Measurements from ENCODE around the gene ALPK3. TPM values are rescaled to one million over a fixed set of nuclear protein-coding genes. Genes with fewer than 3 reads are reported as not detected.

Gene ALPK3, protein sequence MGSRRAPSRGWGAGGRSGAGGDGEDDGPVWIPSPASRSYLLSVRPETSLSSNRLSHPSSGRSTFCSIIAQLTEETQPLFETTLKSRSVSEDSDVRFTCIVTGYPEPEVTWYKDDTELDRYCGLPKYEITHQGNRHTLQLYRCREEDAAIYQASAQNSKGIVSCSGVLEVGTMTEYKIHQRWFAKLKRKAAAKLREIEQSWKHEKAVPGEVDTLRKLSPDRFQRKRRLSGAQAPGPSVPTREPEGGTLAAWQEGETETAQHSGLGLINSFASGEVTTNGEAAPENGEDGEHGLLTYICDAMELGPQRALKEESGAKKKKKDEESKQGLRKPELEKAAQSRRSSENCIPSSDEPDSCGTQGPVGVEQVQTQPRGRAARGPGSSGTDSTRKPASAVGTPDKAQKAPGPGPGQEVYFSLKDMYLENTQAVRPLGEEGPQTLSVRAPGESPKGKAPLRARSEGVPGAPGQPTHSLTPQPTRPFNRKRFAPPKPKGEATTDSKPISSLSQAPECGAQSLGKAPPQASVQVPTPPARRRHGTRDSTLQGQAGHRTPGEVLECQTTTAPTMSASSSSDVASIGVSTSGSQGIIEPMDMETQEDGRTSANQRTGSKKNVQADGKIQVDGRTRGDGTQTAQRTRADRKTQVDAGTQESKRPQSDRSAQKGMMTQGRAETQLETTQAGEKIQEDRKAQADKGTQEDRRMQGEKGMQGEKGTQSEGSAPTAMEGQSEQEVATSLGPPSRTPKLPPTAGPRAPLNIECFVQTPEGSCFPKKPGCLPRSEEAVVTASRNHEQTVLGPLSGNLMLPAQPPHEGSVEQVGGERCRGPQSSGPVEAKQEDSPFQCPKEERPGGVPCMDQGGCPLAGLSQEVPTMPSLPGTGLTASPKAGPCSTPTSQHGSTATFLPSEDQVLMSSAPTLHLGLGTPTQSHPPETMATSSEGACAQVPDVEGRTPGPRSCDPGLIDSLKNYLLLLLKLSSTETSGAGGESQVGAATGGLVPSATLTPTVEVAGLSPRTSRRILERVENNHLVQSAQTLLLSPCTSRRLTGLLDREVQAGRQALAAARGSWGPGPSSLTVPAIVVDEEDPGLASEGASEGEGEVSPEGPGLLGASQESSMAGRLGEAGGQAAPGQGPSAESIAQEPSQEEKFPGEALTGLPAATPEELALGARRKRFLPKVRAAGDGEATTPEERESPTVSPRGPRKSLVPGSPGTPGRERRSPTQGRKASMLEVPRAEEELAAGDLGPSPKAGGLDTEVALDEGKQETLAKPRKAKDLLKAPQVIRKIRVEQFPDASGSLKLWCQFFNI (N-terminal part only)
- polyA plus RNA-seq (ENCODE audit: insufficient read depth in 1 of 5, insufficient read length in 5 of 5, low replicate concordance in 1 of 5): 10 to 100 TPM; 13.8 to 23.6 (median 17.2) TPM
- long read RNA-seq, donor 1, partial matches to known transcripts: 0 of 1 reads
- long read RNA-seq, donor 1, other reads (novel, unspliced or antisense): 0 of 1 reads
- long read RNA-seq, donor 2: 0 reads
- long read RNA-seq, donor 3: 0 reads
- long read RNA-seq, donor 4: 0 reads
- long read RNA-seq, donor 5, partial matches to known transcripts: 16 of 17 reads
- long read RNA-seq, donor 5, other reads (novel, unspliced or antisense): 0 of 17 reads
- long read RNA-seq, donor 6: 0 reads
- long read RNA-seq, donor 7, partial matches to known transcripts: 7 of 7 reads
- long read RNA-seq, donor 7, other reads (novel, unspliced or antisense): 0 of 7 reads
- long read RNA-seq, donor 8: 0 reads

GRCh38 chr15:84816694-84817465, at the start of gene ALPK3:
Gene ALPK3 (plus strand): TSS chr15:84817356. CDS start chr15:84817453, 97 bp downstream.
- DNase-seq: peak in 1 of 2 donors; percentile 41

GRCh38 chr15:84772031-84772430, 45.1 kb upstream of the ALPK3 start:
- DNase-seq: no peak

DNA sequence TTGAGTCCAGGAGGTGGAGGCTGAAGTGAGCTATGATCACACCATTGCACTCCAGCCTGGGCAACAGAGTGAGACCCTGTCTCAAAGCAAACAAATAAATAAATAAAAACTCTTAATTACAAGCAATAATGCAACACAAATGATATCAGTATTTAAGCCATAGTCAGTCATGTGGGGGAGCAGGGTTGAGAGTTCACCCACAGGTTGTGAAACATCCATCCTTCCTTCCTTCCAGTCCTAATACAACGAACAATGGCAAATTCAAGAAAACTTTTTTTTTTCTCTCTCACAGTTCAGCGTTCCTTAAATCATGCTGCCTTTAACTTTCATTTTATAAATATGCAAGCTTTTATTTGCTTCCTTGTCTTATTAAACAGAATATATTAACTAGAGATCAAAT, 44.7 kb upstream of the ALPK3 start:
- no peak for DNase-seq

DNA sequence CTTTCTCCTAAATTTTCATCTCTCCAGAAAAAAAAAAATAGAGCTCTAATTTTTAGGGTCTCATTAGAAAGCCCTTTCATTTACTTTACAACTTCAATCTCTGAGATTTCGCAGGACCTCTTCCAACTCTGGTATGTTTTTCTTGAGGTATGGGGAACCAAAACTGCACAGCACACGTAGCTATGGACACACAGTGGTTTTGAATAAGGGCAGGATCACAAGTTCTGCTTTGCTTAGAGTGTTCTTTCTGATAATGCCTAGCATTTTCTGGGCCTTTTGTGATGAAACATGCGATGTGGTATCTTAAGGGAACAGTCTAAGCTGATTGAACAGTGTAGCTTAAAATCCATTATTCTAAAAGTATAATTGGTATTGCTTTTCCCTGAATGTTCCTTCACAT, 43.4 kb upstream of the ALPK3 start:
- DNase-seq: no peak

GRCh38 chr15:84775867-84776449, 41.2 kb upstream of the ALPK3 start:
- no peak for DNase-seq

- DNase-seq: no peak
Measured at GRCh38 chr15:84778194-84778593, 39.0 kb upstream of the ALPK3 start.

- no peak for DNase-seq
Measured at GRCh38 chr15:84780492-84780891, 36.7 kb upstream of the ALPK3 start.

DNA sequence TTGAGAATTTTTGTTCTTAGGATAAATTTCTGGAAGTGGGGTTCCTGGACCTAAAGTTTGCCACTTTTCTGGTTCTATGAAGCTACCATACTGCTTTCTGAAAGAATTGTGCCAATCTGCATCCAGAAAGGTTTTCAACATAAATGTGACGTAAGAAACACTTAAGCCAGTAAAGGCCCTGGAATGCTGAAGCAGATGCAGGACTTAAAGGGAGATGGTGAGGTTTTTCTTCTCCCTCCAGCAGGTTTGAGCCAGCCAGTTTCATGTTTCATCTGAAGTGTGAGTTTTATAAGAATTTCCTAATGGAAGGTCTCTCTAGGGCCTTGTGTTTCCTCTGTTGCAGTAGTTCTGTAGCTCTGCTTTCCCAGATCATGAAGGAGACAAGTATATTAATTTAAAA, 35.7 kb upstream of the ALPK3 start:
- DNase-seq: no peak

DNA sequence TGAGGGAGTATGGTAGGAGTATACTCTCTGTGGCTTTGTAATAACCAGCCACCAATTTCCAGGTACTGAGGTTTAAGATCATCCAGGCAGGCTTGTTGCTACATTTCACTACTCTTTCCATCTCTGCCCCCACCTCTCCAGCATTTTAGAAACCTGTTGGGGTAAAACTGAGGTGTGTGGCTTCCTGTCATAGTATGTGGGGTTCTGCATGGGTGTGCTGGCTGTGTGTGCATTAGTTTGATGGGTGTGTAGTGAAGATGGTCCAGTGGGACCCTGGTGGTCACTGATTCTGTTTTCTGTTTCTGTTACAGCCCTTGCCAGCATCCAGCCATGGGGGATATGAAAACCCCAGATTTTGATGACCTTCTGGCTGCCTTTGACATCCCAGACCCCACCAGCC, 34.8 kb upstream of the ALPK3 start:
- DNase-seq: no peak

DNA sequence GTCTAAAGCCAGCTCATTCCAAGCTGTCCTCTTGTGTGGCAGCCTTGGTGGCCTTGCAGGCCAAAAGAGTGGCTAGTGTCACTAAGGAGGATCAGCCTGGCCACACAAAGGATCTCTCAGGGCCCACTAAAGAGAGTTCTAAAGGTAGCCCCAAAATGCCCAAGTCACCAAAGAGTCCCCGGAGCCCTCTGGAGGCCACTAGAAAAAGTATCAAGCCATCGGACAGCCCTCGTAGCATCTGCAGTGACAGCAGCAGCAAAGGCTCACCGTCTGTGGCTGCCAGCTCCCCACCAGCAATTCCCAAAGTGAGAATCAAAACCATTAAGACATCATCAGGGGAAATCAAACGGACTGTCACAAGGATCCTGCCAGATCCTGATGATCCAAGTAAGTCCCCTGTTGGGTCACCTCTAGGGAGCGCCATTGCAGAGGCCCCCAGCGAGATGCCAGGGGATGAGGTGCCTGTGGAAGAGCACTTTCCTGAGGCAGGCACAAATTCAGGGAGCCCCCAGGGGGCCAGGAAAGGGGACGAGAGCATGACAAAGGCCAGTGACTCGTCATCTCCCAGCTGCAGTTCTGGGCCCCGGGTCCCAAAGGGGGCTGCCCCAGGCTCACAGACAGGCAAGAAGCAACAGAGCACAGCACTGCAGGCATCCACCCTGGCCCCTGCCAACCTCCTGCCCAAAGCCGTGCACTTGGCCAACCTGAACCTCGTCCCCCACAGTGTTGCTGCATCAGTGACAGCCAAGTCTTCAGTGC, 33.5 kb upstream of the ALPK3 start:
- DNase-seq: no peak

- no peak for DNase-seq
Measured at GRCh38 chr15:84784262-84784661, 32.9 kb upstream of the ALPK3 start.

- no peak for DNase-seq
Measured at GRCh38 chr15:84785053-84785452, 32.1 kb upstream of the ALPK3 start.

GRCh38 chr15:84788500-84788899, 28.7 kb upstream of the ALPK3 start:
- DNase-seq: no peak

- no peak for DNase-seq
Measured at GRCh38 chr15:84789762-84790161, 27.4 kb upstream of the ALPK3 start.

GRCh38 chr15:84790676-84791075, 26.5 kb upstream of the ALPK3 start:
- DNase-seq: no peak

DNA sequence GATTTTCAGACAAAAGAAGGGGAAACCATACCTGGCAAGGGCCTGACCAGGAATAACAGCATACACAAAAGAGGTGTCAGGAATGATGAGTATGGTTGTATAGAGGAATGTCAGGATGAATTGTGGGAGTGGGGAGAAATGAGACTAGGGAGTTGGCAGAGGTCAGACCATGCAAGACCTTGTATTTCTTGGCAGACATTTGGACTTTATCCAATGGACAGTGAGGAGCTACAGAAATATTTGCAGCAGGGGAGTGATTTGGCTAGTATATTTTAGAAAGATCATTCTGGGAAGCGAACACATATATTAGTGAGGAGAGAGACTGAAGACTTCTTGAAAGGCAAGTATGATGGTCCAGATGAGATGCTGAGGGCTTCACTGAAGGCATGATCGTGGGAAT, 25.4 kb upstream of the ALPK3 start:
- no peak for DNase-seq

- DNase-seq: no peak
Measured at GRCh38 chr15:84793431-84794161, 23.6 kb upstream of the ALPK3 start.

GRCh38 chr15:84794162-84794547, 23.0 kb upstream of the ALPK3 start:
- DNase-seq: no peak
